Ovary (tissue), 3 donors: ENCODE results near the gene ATAT1.

Experiments used
- EP300 ChIP-seq: sonication (generic); formaldehyde crosslinking; IDR thresholded peaks from one replicate; pipeline ENCODE4 v1.6.1; 2017; ENCODE audit warnings: antibody characterized with exemption
- TF ChIP-seq, protein P1 (sequence below), 3 donors: fragments of 450-650 bp in 2 of 3; fragments of 200-600 bp in 1 of 3; IDR thresholded peaks; one replicate each; pipeline versions ENCODE4 v1.5.1 to v1.8.0; 2016 to 2022; ENCODE audit warnings: antibody characterized with exemption in 3 of 3, mild to moderate bottlenecking in 1 of 3
- donor health status: DM: no; HTN: no; CAD: no.

GRCh38 chr6:30589754-30590358 lies 36.8 kb upstream of the ATAT1 start:
- TF ChIP-seq, protein P1, sequence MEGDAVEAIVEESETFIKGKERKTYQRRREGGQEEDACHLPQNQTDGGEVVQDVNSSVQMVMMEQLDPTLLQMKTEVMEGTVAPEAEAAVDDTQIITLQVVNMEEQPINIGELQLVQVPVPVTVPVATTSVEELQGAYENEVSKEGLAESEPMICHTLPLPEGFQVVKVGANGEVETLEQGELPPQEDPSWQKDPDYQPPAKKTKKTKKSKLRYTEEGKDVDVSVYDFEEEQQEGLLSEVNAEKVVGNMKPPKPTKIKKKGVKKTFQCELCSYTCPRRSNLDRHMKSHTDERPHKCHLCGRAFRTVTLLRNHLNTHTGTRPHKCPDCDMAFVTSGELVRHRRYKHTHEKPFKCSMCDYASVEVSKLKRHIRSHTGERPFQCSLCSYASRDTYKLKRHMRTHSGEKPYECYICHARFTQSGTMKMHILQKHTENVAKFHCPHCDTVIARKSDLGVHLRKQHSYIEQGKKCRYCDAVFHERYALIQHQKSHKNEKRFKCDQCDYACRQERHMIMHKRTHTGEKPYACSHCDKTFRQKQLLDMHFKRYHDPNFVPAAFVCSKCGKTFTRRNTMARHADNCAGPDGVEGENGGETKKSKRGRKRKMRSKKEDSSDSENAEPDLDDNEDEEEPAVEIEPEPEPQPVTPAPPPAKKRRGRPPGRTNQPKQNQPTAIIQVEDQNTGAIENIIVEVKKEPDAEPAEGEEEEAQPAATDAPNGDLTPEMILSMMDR (IDR thresholded peaks at IDR 0.05): no peak
- no peak for TF ChIP-seq EP300
